AG20443 (cell line): ENCODE data around the gene MGST3.
"Not testable (repeated sequence)": the region's sequence is repeated elsewhere in the genome, so short reads cannot be mapped to it uniquely, and the experiment has no call there.

Source experiments
- DNase-seq: peaks from one replicate; pipeline ENCODE4 v3.0.0; 2012; ENCODE audit warnings: low spot score, mixed read lengths

The MGST3 gene

GRCh38 chr1:165629151-165629550, 1.9 kb upstream of the MGST3 start:
- DNase-seq: no peak

- no peak for DNase-seq
Measured at GRCh38 chr1:165629848-165630628, 996 bp upstream of the MGST3 start.

- DNase-seq: peak; percentile 75
Measured at GRCh38 chr1:165631342-165632151, 513 bp downstream of the MGST3 start.

GRCh38 chr1:165632152-165632469, 1.1 kb downstream of the MGST3 start:
- no peak for DNase-seq

- no peak for DNase-seq
Measured at GRCh38 chr1:165632491-165632890, 1.5 kb downstream of the MGST3 start.

- DNase-seq: no peak
Measured at GRCh38 chr1:165633614-165634013, 2.6 kb downstream of the MGST3 start.

GRCh38 chr1:165634154-165634921, 3.3 kb downstream of the MGST3 start:
- no peak for DNase-seq

- DNase-seq: no peak
Measured at GRCh38 chr1:165635329-165635728, 4.3 kb downstream of the MGST3 start.

GRCh38 chr1:165635823-165636222, 4.8 kb downstream of the MGST3 start:
- no peak for DNase-seq

GRCh38 chr1:165637427-165637826, 6.4 kb downstream of the MGST3 start:
- DNase-seq: peak; percentile 46

GRCh38 chr1:165638211-165638610, 7.2 kb downstream of the MGST3 start:
- DNase-seq: not testable (repeated sequence)

GRCh38 chr1:165639821-165640623, 9.0 kb downstream of the MGST3 start:
- DNase-seq: no peak

GRCh38 chr1:165641231-165641987, 10.4 kb downstream of the MGST3 start:
- DNase-seq: no peak

- no peak for DNase-seq
Measured at GRCh38 chr1:165644064-165644735, 13.2 kb downstream of the MGST3 start.

GRCh38 chr1:165645654-165646366, 14.8 kb downstream of the MGST3 start:
- no peak for DNase-seq

- no peak for DNase-seq
Measured at GRCh38 chr1:165647517-165647916, 16.5 kb downstream of the MGST3 start.

GRCh38 chr1:165647970-165648369, 16.9 kb downstream of the MGST3 start:
- no peak for DNase-seq

GRCh38 chr1:165648919-165649572, 18.0 kb downstream of the MGST3 start:
- DNase-seq: no peak

GRCh38 chr1:165650981-165651625, 20.1 kb downstream of the MGST3 start:
- DNase-seq: no peak
